Cerebellar nuclear complex (tissue), 1 donor: ENCODE results near the gene NEK2.
"Not testable (repeated sequence)": the region's sequence is repeated elsewhere in the genome, so short reads cannot be mapped to it uniquely, and the experiment has no call there.

Experiments
- DNase-seq, 2 experiments: peaks; one replicate each; lab custom pipeline; 2025; lab: John Stamatoyannopoulos, UW

NEK2 gene

DNA sequence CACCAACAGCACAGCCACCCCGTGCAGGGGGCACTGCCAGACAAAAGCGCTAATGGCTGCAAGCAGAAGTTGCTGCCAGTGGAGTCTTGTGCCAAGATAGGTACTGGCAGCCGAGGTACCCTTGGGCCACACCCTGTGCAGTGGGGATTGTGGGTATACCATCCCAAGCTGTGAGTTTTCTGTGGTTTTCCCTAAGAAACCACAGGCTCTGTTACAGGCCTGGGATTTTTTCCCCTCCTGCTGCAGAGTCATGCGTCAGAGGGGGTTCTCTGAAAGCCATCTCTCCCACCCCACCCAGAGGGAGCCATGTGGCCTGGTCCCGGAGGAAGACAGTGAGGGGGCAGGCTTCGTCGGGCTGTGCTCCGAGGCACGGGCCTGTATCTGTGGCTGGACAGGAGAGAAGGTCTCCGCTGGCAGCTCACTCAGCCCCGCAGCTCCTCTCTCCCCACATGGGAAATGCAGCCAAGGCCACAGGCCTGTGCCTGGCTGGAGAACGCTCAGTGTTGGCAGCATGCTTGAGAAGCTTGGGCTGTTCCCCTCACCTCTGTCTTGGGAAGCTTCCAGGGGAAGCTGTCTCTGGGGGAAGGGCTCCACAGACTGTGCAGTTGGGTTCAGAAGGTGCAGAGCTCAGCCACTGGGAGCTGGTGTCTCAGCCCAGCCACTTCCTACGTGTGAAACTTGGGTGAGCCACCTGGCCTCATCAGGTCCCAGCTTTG lies 42.5 kb downstream of the NEK2 start:
- DNase-seq = no peak

DNA sequence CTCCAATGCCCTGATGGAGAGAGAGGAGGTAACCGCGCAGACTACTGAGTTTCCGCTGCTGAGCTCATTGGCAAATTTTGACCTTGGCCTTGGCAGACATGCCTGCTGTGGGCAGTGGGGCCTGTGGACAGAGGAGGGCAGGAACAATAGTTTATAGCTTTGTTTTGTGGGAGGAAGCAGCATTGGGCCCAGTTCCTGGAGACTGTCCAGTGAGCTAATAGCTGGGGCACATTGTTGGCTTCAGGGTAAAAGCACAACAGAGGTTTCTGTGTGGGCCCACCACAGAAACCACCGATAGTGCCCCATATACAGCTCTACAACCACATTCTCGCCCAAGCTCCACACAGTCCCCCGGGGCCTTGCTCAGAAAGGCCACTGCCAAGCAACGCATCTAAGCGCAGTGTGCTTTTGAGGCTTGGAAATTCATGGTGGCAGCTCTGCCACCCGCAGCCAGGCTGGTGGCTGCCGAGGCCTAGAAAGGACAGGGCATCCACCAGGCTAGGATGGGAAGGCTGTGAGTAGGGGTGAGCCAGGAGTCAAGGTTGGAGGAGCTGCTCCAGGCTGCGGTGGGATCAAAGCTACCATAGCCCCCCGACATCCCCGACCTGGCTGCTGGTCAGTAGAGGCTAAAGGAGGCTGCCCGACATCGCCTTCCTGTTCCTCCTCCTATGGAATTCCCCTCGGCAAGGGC lies 43.2 kb downstream of the NEK2 start:
- DNase-seq = no peak

DNA sequence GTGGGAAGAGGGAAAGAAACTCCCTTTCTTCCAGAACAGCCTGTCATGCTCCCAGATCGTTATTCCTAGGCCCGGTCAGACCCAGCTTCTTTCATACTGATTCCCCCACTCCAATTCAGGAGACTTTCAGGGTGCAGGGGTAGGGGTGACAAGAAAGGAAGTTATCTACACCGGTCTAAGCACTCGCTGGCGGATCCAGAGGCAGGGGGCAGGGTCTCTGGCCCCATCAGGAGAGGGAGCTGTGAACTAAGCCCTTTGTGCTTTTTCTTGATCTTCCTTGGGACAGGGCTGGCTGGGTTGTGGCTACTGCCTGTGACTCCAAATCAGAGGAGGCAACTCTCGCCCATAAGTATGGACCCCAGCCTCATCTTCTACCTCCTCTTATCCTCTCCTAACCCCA lies 44.3 kb downstream of the NEK2 start:
- no peak for DNase-seq

DNA sequence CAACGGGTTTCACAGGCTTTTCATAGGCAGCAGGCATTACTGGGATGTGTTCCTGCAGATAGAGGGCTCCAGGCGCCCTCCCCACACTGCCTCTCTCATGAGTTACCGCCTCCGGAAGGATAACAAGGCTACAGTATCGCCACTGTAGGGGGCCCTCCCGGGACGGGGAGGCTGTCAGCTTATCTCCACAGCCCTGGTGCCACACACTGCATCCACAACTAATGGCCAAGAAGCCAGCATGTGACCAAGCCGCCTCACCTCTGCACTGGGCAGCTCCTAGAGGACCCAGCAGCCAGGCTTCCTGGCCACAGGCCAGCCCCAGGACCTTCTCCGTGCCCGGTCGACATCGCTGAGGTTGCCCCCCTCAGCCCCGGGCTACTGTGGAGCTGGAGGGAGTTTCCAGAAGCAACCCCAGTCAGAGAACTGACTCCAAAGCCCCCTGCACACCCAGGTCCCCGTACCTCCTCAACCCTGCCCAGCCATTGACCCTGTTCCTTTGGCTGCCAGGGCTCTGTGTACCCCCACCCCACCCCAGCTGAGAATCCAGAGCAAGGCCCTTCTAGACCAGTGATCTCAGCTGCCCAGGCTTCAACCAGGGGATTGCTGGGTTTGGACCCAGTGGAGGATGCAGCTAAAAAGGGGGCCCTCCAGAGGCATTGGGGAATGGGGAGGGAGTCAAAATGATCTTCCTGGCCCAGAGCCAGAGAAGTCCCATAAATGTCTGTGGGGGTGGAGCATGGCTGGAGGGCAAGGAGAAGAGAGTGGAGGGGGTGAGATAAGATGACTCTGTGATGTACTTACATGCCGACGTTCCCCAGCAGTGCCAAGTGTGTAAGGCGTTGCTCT lies 45.0 kb downstream of the NEK2 start:
- DNase-seq = no peak

DNA sequence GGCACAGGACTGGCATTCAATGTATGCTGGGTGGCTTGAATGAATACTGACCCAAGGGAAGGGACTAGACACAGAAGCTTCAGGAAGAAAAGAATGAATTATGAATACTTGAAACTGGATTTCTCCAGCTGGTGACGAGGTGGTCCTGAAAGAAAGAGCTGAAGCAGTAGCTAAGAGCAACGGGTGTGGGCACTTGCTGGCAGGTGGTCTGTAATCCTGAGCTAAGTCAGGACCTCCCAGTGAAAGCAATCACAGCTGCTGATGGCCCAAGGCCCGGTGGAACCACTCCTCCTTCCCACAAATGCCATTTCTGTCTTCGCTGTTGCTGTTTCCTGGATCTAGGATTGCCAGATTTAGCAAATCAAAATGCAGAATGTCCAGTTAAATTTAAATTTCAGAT lies 47.0 kb downstream of the NEK2 start:
- no peak for DNase-seq

DNA sequence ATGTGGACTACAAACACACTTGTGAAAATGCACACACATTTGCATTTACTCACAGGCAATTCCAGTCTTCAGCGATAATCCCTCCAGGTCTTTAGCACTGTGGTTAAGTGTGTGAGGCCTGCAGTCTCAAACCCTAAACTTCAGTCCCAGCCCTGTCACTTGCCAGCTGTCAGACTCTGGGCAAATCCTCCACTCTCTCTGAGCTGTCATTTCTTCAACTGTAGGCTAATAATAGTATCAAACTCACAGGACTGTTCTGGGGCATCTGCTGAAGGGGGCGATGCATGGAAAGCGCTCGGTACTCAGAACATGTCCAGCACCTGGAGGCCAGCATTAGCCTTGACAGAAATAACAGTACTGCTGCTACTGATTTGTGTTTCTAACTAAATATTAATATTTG lies 48.2 kb downstream of the NEK2 start:
- DNase-seq = no peak

DNA sequence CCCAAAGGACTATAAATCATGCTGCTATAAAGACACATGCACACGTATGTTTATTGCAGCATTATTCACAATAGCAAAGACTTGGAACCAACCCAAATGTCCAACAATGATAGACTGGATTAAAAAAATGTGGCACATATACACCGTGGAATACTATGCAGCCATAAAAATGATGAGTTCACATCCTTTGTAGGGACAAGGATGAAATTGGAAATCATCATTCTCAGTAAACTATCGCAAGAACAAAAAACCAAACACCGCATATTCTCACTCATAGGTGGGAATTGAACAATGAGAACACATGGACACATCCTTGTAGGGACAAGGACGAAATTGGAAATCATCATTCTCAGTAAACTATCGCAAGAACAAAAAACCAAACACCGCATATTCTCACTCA lies 49.6 kb downstream of the NEK2 start:
- DNase-seq = not testable (repeated sequence)

DNA sequence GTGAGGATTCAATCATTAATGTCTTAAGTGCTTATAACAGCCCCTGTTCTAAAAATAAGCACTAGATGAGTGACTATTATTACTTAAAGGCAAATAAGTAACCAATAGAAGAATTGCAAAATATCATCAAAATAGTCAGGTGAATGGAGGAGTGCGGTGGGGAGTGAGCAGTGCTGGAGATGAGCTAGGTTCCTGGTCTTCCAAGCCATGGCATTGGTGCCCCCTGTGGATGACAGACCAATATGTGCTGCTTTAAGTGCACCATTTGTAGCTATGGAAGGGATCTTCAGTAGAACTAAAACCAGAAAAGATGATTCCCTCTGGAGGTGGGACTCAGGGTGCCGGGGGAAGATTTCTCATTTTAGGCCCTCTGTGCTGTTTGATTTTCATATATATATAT lies 50.4 kb downstream of the NEK2 start:
- DNase-seq = no peak

DNA sequence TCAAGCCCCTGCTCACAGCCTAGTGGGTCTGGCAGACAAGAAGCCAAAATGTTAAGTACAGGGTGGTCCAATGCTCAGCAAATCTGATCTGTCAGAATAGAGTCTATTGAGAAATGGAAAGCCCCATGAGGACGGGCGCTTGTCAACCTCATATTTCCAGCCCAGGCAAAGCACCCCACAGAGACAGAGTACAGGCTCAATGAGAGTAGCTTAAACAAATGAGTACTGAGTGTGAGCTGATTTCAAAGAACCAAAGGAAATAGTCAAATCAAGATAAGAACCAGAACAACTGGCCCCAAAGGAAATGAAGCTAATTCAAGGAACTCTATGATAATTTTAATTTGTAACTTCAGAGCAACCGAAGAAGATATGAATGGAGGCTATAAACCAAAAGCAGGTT lies 51.9 kb downstream of the NEK2 start:
- no peak for DNase-seq

DNA sequence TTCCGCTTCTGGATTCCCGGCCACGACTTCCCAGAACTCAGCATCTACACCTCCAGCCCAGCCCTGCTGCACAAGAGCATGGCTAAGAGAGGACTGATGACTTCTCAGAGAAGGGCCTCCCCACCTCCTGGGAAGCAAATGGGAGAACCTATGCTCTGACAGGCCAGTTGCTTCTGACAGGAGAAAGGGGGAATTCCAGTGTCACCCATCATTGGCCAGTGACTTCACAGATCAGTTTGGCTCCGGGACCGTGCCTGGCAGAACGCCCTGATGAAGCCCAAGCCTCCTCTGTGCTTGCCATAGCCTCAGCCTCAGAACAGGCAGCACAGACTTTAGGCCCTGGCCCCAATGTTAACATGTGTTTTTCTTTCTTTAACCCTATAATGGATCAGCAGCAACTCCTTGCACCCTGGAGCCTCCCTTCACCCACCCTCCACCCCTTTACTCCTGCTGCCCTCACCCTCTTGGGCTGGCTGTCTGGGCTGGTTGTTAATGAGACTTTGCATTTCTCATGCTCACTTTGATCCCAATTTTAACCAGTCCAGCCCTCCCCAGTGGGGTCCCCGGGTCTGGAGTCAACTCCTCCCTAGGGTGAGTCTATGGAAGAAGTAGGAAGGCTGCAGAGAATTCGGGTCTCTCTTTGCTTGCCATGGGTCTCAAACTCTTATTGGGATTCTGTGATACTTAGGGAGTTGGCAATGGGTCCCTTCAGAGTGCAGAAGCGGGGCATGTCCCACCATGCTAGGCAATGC lies 53.8 kb downstream of the NEK2 start:
- DNase-seq = no peak

DNA sequence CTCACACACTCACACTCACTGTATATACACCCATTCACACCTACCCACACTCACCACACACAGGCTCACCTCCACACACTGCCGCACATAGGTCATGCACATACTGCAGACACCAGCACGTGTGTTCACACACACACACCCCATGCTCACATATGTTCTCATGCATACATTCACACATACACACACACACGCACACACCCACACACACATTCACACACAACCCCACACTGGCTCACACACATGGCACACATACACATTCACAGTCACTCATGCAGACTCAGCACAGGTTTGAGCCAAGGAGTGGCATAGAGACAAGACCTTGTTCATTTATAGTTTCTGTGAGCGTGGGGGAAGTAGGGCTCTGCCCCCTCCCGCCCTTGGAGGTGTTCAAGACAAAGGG lies 55.3 kb downstream of the NEK2 start:
- DNase-seq = no peak

DNA sequence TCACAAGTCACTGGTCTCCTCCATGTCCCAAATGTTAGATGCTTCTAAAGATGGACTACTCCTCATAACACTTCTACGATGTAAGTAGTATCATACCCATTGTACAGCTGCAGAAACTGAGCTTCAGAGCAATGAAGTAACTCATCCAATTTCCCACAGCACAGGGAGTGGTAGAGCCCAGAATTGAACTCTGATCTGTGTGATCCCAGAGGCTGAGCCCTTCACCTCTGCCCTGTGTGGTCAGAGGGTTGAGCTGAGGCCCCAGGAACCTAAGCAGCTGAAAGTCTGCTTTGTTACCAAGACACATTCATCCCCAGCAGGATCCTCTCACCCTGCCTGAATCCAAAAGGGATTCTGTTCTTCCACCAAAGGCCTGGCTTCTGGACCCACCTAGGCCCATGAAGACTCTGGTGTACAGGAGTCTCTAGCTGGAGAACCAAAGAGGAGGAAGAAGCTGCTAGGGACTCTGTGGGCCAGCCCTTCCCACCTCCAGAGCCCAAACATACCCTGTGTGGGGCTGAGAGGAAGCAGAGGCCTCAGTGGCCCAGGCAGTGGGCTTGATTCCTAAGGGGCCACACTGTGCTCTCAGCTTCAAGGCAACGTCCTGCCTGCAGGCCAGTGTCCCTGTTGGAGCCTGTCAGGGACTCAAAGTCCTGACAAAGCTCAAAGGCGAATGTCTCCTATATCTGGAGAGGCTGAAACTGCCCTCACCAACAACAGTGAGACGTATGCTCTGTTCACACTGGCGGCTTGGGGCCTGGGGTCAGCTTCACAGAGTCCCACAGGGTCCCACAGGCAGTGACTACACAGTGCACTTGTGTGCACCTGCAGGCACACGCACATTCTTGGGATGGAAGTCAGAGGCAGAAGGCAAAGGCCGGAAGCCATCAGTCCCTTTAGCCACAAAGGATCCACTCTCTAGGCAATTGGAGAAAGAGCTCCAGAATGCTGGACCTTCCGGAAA lies 56.1 kb downstream of the NEK2 start:
- no peak for DNase-seq

DNA sequence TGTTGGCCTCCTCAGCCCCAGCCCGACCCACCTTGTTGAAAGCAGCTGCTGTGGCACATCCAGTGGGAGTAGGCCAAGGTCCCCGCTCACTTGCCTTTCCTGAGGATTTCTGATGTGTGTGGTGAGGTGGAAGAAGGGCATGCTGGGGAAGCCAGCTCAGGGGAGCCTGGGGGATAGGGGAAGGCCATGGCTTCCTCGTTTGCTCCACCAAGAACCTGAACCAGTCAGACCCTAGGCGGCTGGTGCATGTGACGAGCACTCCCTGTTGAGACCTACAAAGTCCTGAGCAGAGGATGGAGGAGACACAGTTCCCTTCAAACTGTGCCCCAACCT lies 58.5 kb downstream of the NEK2 start:
- DNase-seq = no peak

DNA sequence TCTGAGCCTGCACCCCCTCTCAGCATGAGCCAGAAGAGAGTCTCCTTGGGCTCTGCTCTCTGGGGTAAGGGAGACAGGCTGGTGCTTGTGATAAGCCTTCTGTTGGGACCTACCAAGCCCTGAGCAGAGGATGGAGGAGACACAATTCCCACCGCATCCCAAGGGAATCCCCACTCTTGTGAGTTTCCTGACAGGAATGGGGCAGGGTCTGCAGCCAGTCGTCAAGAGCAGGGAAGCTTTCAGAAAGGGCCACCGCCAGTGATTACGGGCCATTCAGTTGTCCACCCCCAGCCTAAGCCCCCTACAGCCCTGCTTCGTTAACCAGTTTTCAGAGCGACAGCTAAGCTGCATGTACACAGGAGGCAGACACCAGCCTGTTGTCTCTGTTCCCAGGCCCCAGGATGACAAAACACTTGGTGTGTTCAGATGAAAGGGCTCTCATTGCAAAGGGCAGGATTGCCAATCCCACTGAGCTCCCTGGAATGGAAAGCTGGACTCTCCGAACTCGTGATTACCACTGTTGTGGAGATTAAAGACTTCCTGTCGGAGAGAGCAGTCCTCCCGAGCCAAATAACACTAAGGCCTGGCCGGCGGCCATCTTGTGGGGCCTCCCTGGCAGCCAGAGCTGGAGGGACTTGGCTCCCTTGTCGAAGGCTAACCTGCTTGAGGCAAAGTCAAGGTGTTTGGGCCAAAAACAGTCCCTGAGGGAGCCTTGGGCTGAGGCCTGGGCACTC lies 59.0 kb downstream of the NEK2 start:
- peak; percentile 41 to 81 for DNase-seq

DNA sequence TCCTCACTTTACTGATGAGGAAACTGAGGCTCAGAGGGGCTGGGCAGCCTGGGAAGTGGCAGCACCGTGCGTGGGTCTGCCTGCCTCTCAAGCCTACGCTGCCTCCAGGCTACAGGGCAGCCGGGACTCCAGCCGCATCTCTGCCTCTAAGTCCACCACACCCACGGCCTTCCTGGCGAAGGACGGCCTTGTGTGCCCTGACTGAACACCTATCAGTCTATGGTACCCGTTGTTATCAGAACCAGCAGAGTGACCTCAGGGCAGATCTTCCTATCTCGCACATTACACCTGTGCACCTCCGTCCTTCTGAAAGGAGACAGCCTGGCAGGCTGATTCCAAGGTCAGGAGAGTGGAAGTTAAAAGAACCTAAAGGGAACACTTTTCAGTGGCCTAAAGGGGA lies 60.8 kb downstream of the NEK2 start:
- no peak for DNase-seq

DNA sequence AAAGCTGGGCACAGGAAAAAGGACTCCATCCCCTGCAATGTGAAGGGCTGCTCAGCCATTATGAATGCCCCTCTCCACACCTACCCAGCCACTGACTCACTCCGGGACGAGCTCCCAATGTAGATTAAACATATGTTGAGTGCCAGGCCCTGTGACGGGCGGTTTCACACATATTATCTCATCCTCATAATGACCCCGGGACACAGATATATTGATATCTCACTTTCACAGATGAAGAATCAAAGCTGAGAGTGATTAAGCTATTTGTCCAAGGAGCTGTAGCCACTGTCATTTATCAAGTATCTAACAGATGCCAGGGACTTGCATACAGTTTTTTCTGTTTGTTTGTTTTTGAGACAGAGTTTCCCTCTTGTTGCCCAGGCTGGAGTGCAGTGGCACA lies 61.5 kb downstream of the NEK2 start:
- no peak for DNase-seq

DNA sequence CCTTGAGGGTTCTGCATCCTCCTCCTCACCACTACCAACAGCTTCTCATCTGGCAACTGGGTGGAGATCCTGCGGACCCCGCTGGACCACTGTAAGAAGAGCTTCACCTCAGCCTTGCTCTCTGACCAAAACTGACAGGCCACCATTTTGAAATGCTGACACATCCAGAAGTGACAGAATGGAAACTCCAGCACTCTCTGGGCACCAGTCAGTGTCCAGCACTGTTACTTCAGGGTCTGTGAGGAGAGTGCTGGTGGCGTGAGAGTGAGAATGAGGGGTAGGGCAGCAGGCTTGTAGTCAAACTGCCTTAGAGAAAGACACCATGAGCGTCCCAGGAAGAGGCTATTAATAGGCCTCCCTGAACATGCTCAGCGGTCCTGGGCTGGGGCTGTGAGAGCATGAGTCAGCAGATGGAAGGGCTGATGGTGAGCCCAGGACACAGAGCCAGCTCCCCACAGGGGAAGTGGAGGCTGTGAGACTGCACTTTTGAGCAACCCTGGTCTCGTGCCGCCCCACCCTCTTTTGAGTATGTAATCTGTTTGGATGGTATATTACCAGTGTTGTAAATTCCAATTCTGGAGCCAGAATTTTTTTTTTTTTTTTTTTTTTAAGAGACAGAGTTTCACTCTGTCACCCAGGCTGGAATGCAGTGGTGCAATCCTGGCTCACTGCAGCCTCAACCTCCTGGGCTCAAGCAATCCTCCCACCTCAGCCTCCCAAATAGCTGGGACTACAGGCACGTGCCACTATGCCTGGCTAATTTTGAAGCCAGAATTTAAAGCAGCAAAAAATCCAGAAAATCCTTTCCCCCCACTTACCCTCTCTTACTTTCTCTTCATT lies 62.1 kb downstream of the NEK2 start:
- no peak for DNase-seq

DNA sequence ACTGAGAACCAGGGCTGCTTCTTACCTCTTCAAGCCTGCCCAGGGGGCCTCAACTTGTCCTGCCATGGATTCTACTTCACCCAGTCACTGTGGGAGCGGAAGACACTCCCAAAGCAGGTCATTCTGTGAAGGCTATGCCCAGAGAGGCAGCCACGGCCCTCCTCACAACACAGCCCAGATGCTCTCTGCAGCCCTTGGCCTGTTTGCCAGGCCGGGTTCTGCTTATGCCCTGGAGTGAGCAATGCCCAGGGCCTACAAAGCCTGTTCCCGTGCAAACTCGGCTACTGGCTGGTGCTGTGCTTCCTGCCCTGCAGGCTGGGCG lies 62.7 kb downstream of the NEK2 start:
- DNase-seq = no peak
